Stimulated activated CD8-positive, alpha-beta memory T cell treated with anti-CD3 and anti-CD28 coated beads, Interleukin-7, amount 100 ng/mL, for 24 hours (primary cell): ENCODE data around the gene LHX8.

Experiments
- DNase-seq: peaks from one replicate; pipeline ENCODE4 v3.0.0-alpha.2; 2020; ENCODE audit warnings: low read depth

The LHX8 gene

GRCh38 chr1:75203415-75204277 is 69.5 kb downstream of the LHX8 start:
- DNase-seq, result no peak

DNA sequence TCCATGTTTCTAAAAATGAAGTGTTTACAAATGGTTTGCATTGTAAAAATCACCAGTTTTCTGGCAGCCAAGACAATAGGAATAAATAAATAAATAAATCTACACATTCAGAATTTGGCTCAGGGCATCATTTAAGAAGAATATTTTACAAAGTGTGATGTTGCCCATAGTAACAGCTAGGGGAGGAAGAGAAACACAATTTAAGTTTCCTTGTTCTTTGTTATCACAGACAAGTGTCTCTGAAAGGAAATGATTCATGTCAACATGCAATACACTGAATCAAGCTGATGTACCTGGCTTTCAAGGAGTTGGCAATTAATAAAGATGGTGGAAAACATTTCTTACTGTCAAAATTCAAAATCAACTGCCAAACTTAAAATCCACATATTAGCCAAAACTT is 74.7 kb downstream of the LHX8 start:
- no peak for DNase-seq
